Dedifferentiated amniotic fluid mesenchymal stem cell (primary cell): ENCODE results near the gene DEDD.
"Not testable (repeated sequence)": the region's sequence is repeated elsewhere in the genome, so short reads cannot be mapped to it uniquely, and the experiment has no call there.

ENCODE experiments used
- DNase-seq: peaks from one replicate; pipeline ENCODE4 v3.0.0-alpha.2; 2016; ENCODE audit errors: extremely low spot score

Gene DEDD

DNA sequence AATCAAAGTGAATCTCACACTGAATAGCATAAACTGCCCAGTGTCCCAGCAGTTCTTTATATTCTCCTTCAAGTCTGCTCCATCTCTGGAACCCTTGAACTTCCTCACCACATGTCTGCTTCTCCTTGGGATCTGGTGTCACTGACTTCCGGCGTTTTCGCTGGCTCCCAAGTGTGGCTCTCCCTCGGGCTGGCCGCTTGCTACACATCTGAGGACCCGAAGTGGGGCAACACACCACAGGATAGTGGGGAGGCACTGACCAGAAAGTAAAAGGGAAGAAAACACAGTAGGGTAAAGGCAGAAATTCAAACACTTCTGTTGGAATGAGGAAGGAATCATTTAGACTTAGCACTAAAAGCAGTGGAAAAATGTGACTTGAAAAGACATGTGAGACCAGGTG is 9.5 kb downstream of the DEDD start:
- DNase-seq: no peak

DNA sequence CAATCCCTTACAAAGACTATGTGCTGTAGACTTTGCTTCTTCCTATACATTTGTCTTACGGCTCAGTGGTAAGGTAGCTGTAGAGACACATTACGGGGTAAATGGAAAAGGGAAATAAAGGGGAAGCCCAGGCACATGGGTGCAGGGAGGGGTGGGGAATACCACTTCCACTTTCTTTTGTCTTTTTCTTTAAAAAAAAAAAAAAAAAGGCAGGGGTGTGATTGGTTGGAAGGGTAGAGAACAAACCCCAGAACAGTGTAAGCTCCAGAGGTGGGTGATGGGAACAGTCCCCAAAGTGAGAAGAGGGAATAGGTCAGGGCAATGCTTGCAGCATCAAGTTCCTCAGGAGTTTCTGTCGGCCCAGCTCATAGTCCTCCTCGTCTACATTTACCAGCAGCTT is 10.6 kb downstream of the DEDD start:
- DNase-seq: no peak

DNA sequence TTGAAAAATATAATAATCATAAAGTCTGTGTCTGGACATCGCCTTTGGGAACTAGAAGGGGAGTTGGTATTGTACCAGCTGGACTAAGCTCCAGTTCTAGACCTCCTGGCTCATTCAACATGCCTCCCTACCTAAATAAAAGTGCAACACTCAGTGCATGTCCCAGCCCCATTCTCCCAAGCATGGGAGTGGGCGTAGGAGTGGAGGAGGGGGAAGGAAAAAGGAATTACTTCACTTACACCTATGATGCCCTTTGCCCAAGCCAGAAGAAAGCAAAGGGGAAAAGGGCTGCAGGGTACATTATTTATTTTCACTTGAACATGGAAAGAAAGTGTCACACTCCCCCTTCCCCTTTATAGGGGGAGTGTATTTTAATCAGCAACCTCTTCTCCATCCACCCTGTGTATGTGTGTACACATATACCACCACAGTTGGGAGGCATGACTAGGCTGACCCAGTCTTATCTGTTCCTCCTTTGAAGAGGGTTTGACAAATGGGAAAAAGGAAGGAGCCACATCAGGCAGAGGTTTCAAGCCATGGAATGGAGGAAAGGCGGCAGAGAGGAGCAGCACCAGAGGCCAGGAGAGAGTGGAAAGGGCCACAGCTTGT is 11.3 kb downstream of the DEDD start:
- no peak for DNase-seq

DNA sequence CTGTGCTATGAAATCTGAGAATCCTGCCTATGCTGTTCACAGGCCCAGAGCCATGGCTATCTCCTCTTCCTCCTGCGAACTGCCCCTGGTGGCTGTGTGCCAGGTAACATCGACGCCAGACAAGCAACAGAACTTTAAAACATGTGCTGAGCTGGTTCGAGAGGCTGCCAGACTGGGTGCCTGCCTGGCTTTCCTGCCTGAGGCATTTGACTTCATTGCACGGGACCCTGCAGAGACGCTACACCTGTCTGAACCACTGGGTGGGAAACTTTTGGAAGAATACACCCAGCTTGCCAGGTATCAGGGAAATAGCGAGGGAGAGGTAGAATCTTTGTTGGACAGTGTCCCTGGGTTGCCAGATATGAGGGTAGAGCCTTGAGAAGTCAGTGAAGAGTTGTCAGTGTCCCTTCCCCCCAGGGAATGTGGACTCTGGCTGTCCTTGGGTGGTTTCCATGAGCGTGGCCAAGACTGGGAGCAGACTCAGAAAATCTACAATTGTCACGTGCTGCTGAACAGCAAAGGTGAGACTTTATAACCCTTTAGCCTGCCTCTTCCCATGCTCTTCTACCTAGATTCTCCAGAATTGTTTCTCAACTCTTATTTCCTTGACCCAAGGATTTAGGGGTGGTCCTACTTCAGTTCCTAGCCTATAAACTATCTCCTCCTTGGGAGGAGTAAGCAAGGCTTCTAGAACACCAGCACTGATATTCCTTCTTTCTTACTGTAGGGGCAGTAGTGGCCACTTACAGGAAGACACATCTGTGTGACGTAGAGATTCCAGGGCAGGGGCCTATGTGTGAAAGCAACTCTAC is 13.2 kb downstream of the DEDD start:
- peak; percentile 59 for DNase-seq

DNA sequence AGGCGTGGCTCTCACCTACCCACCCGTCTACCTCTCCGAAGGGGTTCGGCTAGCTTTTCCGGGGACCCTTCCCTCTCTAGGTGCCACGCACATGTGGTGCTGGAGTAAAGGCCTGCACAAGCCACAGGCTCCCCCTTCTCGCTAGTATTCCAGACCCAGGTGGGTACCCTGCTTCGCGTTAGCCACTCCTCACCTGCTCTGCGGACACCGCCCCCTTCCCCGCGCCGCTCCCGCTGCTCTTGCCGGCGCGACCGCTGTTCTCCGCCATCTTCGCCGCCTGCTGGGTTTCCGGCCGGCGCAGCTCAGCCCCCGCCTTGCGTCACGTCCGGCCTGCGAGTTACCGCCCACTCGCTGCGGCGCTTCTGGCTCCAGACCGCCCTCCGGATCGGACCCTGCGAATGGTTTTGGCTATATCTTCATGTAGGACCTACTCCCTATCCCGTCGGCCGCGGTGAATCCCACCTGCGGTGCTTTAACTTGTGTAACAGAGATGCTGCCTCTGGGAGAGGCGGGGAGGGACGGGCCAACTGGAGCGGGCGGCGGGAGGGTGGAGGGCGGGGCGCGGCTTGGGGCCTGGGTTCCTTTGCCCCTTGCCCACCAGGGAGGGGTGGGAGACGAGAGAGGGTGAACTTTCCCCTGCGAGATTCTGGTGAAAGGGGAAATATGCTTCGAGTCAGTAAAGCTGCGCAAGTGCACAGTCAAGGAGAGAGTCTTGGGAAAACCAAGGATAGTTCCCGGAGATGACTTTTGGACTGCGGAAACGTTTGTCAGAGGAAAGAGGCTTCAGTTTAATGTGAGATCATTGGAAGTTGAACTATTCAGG is 14.5 kb downstream of the DEDD start, which contains the start of the genes NIT1 and PFDN2:
Gene NIT1 (plus strand): TSS at position 347 of the 823 bp plus-strand sequence. CDS start 72 bp downstream, at position 419.
Gene PFDN2 (minus strand): TSS at position 279 of the 823 bp plus-strand sequence. CDS start 11 bp downstream, at position 268.
- peak; percentile 73 for DNase-seq

DNA sequence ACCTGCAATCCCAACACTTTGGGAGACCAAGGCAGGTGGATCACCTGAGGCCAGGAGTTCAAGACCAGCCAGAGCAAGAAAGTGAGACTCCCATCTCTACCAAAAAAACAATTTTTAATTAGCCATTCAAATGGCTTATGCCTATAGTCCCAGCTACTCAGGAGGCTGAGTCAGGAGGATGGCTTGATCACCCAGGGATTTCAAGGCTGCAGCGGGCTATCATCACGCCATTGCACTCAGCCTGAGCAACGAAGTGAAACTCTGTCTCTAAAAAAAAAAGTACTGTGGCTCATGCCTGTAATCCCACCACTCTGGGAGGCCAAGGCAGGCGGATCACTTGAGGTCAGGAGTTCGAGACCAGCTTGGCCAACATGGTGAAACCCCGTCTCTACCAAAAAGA is 16.5 kb downstream of the DEDD start:
- DNase-seq: not testable (repeated sequence)

DNA sequence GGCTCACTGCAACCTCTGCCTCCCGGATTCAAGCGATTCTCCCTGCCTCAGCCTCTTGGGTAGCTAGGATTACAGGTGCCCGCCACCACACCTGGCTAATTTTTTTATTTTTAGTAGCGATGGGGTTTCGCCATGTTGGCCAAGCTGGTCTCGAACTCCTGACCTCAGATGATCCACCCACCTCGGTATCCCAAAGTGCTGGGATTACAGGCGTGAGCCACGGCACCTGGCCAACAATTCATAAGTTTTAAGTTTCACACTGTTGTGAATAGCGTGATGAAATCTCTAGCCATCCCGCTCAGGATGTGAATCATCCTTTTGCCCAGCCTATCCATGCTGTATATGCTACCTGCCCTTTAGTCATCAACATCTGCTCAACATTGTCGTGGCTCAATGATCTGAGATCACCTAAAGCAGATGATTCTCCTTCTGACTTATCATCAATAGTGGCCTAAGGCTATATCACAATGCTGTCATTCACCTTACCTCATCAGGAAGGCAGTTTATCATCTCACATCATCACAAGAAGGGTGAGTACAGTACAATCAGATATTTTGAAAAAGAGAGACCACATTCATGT is 17.2 kb downstream of the DEDD start:
- DNase-seq: no peak

DNA sequence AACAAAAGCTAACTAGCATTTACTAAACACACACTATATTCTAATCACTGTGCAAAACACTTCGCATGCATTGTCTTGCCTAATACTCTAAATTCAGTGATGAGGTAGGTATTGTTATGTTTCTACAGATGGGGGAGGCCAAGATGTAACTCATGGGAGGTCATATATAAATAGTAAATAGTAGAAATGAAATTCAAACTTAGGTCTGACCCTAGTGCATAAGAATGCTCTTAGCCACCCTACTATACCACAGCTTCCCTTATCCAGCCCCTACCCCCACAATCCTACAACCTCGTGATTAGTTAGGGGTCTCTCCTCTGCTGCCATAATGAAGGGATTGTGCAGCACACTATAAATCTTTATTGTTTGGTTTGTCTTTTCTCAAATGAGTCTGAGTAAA is 17.9 kb downstream of the DEDD start:
- DNase-seq: no peak

DNA sequence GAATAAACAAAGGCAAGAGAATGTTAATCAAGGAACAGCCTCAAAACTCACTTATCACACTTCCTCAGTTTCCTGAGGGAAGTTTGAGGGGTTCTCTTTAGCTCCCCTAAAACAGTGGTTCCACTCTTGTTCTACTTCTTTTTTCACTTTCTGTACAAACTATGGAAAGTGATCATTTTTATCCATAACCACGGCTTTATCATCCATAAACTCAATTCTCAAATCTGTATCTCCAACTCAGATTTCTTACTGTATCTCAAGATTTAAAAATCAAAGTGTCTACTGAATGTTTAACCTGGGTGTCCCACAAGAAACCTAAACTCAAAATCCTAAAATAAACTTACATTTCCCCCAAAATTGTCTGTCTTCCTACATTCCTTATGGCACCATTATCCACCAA is 18.6 kb downstream of the DEDD start:
- DNase-seq: no peak

DNA sequence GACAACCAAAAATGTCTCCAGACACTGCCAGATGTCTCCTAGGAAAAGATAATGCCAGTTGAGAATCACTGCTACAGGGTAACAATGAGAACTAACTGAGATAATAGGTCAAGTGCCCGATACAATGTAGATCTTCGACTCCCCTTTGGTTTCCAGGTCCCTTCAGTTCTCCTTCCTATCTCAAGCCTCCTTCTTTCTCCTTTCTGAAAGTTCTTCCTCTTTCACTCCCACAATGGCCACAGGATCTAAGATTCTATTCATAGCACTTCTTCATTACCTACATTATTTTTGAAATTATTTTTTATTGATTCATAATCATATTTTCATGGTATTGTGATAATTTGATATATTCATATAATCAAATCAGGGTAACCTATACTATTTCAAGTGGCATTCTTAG is 20.9 kb downstream of the DEDD start:
- no peak for DNase-seq

DNA sequence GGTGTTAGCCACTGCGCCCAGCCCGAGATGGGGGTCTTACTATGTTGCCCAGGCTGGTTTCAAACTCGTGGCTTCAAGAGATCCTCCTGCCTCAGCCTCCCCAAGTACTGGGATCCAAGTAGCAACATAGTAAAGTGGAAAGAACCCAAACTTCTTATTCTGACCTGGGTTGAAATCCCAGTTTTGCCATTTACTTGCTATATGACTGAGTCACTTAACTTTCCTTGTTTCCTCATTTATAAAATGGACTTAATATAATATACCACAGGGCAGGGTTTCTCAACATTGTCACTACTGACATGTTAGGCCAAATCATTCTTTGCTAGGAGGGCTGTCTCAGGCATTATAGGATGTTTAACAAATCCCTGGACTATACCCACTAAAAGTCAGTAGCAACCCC is 21.4 kb downstream of the DEDD start:
- no peak for DNase-seq

DNA sequence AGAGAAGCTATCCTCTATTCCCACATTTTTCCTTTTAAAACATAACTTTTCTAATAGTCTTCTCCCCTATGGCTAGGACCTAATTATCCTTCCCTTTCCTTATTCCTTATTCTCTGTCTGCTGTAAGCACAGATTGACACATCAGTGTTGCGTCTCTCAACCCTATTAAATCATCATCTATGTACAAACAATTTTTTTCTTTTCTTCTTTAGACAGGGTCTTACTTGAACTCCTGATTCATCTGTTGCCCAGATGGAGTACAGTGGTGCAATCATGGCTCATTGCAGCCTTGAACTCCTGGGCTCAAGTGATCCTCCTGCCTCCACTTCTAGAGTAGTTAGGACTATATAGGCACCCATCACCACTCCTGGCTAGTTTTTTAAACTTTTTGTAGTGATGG is 26.0 kb downstream of the DEDD start:
- no peak for DNase-seq

DNA sequence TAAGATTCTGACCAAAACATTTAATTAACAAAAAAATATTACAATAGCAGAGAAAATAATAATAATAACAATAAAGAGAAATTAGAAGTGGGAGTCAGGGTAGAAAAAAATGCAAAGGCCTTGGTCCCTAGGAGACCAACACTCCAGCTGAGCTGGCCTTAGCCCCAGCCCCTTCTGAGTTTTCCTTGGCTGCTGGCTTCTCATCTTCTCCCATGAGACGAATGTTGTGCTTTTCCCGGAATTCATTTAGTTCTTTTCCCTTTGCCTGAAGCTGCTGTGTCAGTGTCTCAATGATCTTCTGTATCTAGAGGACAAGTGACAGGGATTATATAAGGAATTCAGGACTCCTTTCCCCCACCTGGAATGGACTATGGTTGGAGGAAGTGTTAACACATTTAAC is 31.9 kb downstream of the DEDD start:
- no peak for DNase-seq

DNA sequence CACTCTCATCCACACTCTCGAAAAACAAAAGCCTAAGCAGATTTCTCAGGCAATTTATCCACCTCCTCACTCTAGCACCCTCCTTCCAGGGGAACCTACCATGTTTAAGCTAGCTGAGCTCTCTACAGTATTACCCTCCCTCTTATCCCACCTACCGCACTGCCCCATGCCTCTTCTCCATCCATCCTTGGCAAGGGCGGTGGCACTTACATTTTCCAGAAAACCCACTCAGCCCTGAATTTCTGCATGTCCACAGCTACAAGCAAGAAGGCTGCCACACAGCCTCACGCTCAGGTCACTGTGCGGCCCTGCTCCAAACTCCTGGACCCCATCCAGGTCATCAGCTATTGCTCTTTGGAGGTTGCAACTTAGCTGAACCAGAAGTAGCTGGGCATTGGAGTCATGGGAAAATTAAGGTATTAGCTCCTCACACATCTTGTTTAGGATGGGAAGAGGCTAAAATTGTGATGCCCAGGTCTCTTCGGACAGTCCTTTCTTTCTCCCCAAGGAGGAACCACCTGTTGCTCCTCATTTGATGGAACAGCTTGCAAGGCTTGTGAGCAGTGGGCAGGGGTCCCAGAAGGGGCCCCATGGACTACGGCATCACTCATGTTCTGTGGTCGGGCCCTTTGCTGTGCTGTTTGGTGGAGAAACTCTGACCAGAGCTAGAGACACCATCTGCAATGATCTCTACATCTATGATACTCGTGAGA is 33.2 kb downstream of the DEDD start:
- no peak for DNase-seq

DNA sequence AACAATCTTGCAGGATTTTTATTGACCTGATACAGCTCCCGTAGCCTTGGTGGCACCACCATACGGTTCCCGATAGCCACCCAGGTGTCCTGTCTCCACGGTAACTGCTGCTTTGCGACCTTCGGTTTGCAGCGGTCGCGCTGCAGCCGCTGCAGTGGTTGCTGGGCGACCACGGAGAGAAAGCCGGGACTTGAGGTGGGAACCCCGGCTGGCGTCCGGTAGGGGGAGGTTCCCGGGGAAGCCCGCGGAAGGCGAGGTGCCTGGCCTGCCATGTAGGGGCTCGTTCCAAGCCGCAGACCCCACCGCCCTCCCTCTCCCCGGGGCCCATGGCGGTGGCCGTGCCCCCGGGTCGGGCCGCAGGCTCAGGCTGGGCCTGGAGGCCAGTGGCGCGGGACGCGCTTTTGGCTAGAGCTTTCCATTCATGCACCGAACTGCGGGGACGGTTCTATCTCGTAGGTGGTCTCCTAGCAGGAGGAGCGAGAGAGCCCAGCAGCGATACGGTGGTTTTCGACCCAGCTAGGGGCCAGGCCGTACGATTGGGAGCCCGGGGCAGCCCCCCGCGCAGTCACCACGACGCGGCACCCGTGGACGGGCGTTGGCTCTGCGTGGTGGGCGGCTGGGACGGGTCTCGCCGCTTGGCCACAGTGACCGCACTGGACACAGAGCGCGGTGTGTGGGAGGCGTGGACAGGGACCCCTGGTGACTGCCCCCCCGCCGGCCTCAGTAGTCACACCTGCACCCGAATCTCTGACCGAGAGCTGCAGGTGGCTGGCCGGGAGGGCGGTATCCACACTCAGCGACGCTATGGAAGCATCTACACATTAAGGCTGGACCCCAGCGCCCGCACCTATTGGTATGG is 34.0 kb downstream of the DEDD start, which contains the start of gene KLHDC9:
Gene KLHDC9 (plus strand): TSS at position 152 of the 859 bp plus-strand sequence. CDS start 175 bp downstream, at position 327.
- DNase-seq: no peak

DNA sequence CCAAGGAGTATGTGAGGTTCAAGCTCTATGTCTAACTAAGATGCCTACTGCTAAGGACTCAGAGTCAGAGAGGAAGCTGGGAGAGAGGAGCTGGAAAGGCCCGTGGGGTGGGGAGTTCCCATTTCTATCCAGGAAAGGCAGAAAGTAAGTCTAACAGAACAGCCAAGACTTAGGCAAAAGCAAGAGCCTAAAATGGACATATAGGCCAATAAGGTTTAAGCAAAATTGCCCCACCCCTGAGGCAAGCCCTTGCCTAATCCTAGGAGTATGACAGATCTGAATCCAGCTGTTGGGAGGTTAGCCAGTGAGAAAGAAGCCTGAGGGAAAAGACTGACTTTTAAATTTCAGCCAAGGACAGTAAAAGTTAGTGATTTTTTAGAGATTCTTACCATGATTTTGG is 35.9 kb downstream of the DEDD start:
- peak; percentile 73 for DNase-seq

DNA sequence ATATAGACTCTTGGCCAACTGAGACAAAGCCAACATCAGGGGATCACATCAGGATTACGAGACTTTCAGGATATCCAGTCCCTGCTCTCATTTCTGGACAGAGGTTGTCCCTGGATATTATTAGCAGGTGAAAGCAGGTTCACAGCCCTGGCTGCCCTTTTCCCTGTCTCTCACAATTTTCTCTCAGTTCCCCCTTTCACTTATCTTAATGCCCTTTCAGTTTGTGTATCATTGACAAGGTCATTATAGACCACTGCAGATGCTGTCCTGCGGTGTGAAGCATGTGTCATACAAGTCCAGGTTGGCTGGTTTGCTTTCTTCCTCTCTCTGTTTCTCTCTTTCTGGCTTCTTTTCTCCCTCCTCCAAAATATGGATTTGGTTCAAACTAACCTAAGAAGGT is 36.5 kb downstream of the DEDD start:
- no peak for DNase-seq

DNA sequence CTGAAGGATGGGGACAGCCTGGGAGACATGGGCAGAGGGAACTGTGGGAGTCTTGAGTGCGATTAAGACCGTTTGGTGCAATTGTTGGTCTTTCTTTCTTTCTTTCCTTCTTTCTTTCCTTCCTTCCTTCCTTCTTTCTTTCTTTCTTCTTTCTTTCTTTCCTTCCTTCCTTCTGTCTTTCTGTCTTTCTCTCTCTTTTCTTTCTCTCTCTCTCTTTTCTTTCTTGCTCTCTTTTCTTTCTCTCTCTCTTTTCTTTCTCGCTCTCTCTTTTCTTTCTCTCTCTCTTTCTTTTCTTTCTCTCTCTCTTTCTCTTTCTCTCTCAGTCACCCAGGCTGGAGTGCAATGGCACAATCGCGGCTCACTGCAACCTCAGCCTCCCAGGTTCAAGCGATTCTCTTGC is 37.2 kb downstream of the DEDD start:
- no peak for DNase-seq

DNA sequence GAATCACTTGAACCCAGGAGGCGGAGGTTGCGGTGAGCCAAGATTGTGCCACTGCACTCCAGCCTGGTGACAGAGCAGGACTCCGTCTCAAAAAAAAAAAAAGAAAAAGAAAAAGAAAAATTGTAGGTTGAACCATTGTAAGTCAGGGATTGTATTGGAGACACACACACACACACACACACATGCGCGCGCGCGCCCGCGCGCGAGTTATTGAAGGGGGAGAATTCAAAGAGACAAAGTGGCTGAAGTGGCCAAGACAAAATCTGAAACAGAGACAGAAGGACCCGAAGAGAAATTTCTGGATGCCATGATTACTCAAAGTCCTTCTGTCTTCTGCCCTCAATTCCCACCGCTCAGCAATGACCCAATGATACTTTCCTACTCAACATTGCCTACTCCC is 38.0 kb downstream of the DEDD start:
- DNase-seq: no peak

DNA sequence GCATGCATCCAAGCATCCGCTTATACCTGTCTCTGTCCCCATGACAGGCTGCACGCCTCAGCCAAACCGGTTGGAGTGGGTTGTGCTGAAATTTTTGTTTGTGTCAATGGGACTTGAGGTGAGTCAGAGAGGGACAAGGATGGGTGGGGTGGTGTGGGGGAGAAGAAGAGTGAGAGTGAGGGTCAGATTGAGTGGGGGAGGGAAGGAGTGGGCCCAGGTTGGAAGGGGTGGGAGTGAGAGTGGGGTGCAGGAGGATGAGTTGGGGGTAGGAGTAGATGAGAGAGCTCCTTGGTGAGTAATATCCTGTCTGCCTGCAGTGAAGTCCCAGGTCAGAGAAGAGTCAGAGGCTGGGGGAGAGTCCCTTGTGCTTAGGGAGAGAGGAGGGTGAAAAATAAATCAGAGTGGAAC is 39.8 kb downstream of the DEDD start:
- no peak for DNase-seq
